A673 (cell line): ENCODE measurements around the gene DMPK.
"Not testable (repeated sequence)": the region's sequence is repeated elsewhere in the genome, so short reads cannot be mapped to it uniquely, and the experiment has no call there.

ENCODE experiments used
- EZH2 ChIP-seq: fragments of 200-600 bp; sonication (generic); IDR thresholded peaks from 2 replicates; pipeline ENCODE4 v1.6.1; 2017; ENCODE audit warnings: borderline replicate concordance, low read depth, mild to moderate bottlenecking, mixed read lengths, antibody characterized with exemption, low read length; ENCODE audit not compliant: poor library complexity, severe bottlenecking
- TF ChIP-seq, protein P1 (sequence below): fragments of 300-800, 200-600 bp; sonication (generic); conservative IDR thresholded peaks from 2 replicates; pipeline ENCODE4 v1.5.1; 2017; ENCODE audit warnings: low read depth, mild to moderate bottlenecking, antibody characterized with exemption, low read length, moderate library complexity, mixed read lengths

DNA sequence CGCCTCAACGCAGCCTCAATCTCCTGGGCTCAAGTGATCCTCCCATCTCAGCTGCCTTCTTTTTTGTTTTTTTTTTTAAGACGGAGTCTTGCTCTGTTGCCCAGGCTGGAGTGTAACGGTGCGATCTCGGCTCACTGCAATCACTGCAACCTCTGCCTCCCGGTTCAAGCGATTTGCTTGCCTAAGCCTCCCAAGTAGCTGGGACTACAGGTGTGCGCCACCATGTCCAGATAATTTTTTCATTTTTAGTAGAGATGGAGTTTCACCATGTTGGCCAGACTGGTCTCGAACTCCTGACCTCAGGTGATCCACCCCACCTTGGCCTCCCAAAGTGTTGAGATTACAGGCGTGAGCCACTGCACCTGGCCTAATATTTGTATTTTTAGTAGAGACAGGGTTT lies 62.2 kb downstream of the DMPK start:
- TF ChIP-seq, protein P1, sequence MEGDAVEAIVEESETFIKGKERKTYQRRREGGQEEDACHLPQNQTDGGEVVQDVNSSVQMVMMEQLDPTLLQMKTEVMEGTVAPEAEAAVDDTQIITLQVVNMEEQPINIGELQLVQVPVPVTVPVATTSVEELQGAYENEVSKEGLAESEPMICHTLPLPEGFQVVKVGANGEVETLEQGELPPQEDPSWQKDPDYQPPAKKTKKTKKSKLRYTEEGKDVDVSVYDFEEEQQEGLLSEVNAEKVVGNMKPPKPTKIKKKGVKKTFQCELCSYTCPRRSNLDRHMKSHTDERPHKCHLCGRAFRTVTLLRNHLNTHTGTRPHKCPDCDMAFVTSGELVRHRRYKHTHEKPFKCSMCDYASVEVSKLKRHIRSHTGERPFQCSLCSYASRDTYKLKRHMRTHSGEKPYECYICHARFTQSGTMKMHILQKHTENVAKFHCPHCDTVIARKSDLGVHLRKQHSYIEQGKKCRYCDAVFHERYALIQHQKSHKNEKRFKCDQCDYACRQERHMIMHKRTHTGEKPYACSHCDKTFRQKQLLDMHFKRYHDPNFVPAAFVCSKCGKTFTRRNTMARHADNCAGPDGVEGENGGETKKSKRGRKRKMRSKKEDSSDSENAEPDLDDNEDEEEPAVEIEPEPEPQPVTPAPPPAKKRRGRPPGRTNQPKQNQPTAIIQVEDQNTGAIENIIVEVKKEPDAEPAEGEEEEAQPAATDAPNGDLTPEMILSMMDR: not testable (repeated sequence)
- not testable (repeated sequence) for TF ChIP-seq EZH2
